Endometrial microvascular endothelial cells (primary cell): ENCODE results near the gene PJA2. TPM values are rescaled to one million over a fixed set of nuclear protein-coding genes. Genes with fewer than 3 reads are reported as not detected.
"Not testable (repeated sequence)": the region's sequence is repeated elsewhere in the genome, so short reads cannot be mapped to it uniquely, and the experiment has no call there.

Source experiments
- in situ Hi-C: cut with HindIII; loops from 2 replicates; pipeline ENCODE4 v1.10.0; 2017; ENCODE audit warnings: low sequenced_read_pairs, low pct_unique_long_range_greater_than_20kb; ENCODE audit errors: inconsistent ontology term
- total RNA-seq: library from RNA; depleted of rRNA; stranded (reverse); fragments of >200 nt; gene quantifications from one replicate; pipeline ENCODE4 v1.2.3, GENCODE V29; 2015; ENCODE audit errors: inconsistent ontology term

PJA2 gene
- total RNA-seq, 1 donor from 2014 or later = 53.4 TPM

DNA sequence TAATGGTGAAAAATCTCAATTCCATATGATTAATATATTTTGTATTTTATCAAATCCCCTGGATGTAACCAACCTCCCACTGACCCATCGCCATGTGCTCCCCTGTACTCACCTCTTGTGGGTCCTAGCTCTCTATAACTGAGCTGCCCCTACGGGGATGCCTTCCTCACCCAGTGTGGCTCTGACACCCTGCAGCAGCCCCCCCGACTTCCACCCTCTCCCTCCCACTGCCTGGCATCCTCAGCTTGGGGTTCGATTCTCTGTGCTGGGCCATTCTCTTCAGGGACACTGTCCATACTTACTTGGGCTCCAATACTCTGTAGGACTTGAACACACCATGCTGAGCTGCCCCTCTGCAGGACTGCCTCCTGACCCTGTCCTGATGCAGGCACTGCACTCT is 87.1 kb downstream of the PJA2 start:
- in situ Hi-C loops = no loop called here

DNA sequence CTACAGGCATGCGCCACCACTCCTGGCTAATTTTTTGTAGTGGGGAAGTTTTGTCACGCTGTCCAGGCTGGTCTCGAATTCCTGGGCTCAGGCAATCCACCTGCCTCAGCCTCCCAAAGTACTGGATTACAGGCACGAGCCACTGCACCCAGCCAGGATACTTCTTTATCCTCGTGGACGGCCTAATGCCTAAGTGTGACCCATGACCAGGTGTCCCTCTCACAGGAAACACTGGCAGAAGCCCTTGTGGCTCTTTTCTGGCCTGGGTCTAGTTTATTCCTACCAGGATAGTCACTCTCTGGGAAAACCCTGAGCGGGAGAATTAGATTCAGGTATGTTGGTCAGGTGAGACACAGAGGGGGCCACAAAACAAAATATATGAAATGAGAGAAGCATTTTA is 90.4 kb downstream of the PJA2 start:
- in situ Hi-C loops = no loop called here

DNA sequence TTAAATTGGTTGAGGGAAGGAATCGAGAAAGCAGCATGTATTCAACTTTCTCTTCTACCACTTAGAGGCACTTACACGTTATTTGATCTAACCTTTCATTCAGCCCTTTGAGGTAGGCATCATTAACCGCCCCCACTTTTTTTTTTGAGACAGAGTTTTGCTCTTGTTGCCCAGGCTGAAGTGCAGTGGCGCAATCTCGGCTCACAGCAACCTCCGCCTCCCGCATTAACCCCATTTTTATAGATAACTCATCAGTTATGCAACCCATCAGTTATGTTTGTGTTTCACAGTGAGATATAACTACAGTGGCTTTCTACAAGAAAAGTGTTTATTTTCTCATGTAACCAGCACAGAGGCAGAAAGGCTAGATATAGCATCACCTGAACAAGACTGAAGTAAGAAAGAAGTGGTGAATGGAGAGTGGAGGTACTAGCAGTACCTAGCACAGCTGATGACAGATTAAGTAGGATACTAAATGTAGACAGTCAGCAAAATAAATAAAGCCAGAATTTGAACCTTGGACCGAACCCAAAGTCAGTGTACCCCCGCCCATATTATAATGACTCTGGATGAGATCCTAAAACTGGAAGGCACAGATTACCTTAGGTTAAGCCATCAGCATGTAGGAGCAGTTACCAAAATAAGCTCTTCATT is 91.2 kb downstream of the PJA2 start:
- in situ Hi-C loops = no loop called here

DNA sequence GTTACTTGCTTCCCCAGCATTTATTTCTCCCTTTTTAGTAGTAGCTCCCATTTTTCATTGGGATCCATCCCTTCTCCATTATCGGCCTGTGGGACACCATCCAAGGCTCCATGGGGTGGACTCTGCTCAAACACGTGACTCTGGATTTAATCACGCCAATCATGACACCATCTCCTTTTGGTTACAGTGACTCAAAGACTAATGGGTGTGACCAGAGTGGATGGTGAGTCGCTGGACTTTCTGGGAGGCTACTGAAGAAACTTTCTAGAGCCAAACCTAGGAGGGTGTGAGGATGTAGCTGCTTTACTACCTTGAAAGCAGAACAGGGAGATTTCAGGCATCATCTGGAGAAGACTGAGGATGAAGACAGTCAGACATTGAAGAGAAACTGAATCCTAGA is 93.1 kb downstream of the PJA2 start:
- in situ Hi-C loops = no loop called here

DNA sequence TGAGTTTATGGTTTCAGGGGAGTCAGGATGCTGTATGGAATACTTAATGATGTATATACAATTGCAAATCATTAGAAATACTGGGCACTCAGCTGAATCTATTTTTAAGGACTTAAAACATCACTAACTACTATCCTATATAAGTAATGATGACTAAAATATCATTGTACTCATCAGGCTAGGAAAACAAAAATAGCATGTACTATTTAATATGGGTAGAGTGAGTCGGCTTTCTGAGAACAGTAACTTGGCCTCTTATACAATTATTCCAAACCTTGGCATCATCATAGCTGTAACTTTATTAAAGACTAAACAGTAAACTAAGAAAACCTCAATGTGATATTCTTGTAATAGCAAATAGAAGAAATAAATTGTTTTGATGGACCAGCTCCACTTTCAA is 94.5 kb downstream of the PJA2 start:
- in situ Hi-C loops = no loop called here

DNA sequence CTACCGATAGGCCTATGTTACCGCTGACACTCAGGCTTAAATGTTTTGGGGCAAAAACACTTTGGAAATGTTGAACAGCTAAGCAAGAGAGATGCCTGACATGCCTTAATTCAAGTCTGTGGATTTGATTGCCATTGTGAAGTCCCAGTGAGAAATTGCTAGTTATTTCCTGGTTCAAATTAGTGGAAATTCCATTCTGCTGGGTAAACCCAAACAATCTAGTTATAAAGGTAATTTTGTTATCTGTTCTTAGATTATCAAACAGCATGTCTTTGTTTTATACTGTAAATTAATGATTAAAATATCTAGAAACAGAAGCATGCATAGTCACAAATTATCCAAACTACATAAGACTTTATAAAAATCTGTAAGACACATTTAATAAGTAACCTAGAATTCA is 96.6 kb downstream of the PJA2 start:
- in situ Hi-C loops = no loop called here

DNA sequence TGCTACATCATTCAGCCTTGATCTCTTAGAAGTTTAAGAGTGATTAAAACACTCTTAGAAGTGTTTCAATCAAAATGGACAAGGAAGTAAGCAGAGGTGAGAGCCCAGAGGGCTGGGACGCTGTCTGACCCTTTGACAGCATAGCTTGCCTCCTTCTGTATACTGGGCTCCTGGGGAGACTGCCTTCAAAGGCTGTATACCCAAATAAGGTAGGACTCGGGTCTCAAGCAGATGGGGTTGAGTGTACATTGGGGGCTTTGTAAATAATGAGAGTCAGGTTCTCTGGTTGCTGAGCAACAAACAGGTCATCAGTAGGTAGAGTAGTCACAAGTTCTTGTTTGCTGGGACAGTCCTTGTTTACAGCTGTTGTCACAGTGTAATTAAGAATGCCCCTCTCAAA is 97.1 kb downstream of the PJA2 start:
- in situ Hi-C loops = no loop called here

DNA sequence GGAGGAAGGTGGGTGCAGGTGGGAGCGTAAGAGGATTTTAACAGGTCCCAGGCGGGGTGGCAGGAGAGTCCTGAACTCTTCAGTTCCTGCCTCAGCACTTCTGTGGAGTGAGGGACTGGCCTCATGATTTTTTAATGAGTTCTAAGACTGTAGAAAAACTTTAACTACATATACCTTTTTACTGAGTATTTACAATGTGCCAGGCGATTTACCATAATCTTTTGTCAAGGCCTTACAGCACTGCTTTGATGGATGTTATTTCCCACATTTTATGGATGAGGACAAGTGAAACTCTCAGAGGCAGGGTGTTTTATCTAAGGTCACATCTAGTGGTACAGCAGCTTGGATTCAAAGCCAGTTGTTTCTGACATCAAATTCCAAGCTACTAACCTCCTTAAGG is 99.5 kb downstream of the PJA2 start:
- in situ Hi-C loops = no loop called here

DNA sequence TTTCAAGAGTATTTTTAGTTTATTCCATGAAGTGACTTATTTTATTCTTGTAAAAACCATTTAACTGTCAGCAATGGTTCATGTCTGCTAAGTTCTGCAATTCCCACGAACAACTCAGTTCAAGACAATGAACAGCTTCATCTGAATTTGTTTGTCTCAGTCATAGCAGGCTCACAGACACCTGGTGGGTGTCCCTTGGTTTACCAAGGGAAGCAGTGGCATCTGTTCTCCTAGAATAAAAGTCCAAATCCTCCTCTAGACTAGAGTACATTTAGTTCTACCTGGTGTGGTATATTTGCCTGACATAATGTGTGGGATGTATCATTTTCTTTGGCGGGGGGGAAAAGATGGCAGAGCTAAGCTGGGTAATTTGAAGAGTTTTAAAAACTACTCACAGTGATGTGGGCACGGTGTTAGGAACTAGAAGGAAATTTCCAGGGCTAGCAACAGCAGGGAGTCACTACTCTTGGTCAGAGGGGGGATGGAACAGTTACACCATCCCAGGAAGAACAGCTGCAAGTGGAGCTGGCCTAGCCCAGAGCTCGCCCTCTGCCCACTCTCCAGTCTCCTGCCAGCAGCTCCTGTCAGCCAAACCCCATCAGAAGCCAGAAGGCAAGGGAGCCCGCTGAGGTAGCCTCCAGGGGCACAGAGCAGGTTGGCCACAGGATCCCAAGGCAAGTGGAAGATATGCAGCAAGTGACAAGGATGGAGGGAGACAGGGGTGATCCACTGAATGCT is 100.3 kb downstream of the PJA2 start:
- in situ Hi-C loops = no loop called here

DNA sequence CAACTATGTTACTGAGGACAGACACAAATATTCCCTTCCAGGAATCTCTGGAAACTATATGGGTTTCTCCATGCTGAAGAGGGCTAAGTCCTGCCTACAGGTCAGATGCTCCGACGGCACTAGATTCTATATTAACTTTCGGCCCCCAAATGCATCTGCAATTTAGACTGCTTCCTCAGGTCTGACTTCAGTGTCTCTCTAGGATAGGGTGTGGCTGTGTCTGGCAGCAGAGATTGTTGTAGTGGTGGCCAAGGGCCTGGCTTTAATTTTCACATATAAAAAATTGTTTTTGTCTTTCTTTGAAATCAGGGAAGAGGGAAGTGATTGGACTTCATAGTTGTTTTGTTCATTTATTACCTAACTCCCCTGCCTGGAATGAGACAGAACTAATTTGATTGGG is 101.8 kb downstream of the PJA2 start:
- in situ Hi-C loops = no loop called here

DNA sequence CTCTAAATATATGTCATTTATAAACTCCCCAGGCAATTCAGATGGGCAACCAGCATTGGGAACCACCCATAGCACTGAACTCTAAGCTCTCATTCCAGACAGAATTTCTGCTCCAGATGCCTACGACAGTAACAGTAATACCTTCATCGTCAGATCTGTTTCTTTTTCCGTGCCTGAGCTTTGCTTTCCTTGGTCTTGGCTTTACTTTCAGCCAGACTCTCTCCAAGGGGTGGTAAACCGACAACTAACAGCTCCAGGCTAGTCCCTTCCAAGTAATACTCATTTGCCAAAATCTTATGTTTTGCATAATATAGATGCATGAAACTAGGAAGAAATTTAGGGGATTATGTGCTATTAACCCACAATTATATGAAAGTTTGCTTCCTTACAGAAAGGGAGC is 102.3 kb downstream of the PJA2 start:
- in situ Hi-C loops = no loop called here

DNA sequence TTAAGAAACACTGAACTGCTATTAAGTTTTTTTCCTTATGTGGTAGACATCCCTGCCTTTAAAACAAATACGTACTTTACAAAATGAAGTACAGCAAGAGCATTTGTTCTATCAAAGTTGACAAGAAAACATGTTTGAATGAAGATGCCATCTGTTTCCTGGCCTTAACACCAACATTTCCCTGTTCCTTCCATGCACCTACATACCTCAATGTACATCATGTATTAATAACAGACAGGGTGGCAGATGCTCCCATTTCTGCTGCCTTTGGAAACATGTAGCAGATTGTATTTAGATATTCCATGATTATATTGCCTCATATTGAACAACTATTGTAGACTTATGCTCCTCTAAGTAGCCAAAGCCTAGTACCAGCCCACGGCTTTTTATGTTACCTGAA is 104.4 kb downstream of the PJA2 start:
- in situ Hi-C loops = no loop called here

DNA sequence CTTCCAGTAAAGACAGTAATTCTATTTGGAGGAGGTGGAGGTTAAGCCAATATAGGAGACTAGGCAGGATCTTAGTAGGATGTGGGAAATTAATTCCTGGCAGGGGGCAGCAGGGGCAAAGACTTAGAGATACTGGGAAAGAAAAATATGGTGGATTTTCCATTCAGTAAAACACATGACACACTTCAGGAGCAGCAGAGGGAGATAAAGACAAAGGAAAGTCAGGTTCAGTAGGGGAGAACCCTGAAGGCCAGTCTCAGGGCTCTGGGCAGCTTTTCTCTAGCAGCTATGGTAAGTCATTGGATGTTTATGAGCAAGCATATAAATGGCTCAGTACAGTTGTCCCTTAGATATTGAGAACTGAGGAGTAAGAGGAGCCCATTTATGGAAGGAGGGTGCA is 105.5 kb downstream of the PJA2 start:
- in situ Hi-C loops = no loop called here

DNA sequence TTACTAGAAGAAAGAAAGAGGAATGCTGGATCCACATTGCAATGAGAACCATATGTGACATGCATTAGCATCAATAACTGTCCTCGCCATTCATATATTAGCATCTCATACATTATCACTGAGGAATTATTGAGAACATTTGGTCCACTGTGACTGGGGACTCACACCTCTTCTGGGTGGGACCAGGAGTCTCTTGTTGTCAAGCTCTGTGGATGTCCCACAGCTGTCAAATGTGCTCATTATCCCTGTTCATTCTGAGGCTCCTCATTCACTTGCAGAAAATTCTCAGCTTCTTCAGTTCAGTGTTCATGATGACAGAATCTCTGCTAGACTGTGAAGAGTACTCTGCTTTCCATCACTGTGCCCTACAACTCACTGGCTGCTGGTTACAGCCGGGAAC is 109.4 kb downstream of the PJA2 start:
- in situ Hi-C loops = no loop called here

DNA sequence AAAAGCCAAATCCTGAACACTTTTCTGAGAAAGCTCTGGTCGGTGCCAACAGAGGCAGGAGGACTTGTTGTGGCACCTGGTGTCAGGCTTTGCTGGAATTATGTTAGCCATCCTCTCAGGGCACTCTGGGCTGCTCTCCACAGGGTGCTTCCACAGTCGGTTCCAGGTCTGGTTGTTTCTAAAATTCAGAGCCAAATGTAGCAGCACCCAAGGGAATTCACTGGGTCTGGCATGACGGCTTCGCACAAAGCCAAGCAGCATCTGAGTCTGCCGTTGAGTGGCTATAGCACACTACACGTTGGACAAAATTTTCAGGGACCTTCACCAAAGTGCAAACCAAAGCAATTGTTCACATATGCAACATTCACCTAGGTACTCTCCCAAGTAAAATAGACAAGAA is 110.2 kb downstream of the PJA2 start:
- in situ Hi-C loops = no loop called here

DNA sequence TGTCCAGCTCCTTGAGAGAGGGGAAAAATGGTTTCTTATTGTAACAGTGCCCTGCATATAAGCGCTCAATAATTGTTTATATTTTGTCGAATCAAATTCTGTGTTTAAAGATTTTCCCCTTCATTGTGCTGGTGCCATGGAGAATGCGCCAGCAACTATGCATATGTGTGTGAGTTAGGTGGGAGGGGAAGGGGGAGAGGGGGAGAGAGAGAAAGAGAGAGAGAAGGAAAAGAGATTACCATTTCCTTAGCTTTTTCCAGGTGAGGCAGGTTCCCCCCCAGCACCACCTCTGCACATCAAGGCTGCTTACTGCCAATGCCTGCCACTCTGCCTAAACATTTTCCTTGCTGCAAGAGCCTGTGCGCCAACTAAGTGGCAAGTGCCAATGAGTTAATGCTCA is 111.0 kb downstream of the PJA2 start:
- in situ Hi-C loops = no loop called here

DNA sequence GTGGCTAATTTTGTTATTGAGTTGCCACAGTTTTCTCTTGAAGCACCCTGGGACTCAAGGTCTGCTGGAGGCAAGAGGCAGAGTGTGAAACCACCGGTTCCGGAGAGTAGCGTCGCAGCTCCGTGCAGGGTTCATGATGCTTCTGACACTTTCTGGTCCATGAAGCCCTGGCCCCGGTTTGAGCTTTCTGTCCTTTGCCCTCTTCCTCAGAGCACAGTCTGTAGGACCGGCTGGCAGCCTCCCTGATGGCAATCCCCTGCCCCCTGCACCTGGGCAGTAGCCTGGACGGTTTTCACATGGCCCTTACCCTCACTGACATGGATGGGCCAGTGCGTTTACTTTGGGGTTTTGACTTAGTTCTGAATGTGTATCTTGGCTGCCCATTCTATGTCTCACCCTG is 111.9 kb downstream of the PJA2 start:
- in situ Hi-C loops = no loop called here

DNA sequence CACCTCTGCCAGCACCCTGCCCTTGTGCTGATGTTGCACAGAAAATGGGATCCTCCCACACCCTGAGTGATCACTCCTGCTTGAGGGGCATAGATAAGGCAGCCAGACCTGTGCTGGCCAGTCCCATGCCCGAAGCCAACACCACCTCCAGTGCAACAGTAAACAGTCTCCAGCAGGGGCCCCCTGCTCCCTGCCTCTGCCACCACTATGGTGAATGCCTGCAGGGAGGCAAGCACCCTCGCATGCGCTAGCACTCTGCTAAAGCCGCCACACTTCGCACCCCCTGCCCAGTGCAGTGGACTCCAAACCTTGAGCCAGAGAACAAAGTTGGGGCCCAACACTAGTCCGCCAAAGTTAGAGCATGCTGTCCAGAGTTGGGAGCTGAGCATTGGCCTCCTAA is 118.7 kb downstream of the PJA2 start:
- in situ Hi-C loops = no loop called here

DNA sequence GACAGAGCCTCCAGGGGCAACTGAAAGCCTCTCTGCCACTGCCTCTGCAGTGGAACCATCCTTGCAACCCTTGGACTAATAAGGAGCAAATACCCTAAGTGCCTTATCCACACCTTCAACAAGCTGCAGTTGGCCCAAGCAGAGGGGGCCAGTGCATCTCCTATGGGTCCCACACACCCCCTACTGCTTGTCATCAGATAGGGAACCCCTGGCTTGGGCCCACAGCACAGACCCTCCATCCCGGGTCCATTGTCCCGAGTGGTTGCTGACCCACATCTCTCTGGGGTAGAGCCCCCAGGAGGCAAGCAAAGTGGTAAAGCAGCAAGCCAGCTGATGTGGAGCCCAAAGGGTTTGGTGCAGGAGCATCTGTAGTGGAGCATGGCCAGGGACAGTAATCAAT is 119.5 kb downstream of the PJA2 start:
- in situ Hi-C loops = no loop called here

DNA sequence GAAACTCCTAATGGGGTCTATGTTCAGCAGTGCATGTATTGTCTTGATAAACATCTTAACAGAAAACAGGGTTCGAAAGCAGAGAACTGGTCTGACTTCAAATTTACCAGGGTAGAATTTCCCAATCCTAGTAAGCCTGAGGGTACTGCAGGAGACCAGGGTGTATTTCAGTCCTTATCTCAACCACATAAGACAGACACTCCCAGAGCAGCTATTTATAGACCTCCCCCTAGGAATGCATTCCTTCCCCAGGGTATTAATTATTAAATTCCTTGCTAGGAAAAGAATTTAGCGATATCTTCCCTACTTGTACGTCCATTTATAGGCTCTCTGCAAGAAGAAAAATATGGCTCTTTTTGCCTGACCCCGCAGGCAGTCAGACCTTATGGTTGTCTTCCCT is 123.1 kb downstream of the PJA2 start:
- in situ Hi-C loops = not testable (repeated sequence)
